Stimulated activated CD4-positive, alpha-beta T cell treated with anti-CD3 and anti-CD28 coated beads, Interleukin-1b, Interleukin-23, amount 100 ng/mL, for 4 hours (primary cell): ENCODE data around the gene MBD5.

Experiments
- DNase-seq, 2 donors: peaks; one replicate each; pipeline ENCODE4 v3.0.0-alpha.2; 2020; ENCODE audit warnings: low read depth in 2 of 2

MBD5 gene

DNA sequence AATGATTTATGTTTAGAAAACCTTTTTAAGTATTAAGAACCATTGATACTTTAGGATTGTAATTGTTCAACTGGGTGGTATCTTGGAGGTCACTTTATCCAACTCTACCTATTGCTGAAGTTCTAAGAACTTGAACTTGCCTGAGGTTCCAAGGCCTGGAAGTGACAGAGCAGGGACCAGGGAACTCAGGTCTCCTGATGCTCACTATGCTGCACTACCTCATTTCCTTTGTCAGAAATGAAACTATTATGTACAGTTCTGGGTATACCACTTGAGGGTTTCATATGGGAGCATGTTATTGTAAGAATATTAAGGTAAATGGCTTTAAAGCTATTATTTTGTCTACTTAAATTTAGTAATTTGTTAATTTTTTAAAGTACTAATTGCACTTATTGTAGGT lies 3.0 kb downstream of the MBD5 start:
- no peak for DNase-seq

DNA sequence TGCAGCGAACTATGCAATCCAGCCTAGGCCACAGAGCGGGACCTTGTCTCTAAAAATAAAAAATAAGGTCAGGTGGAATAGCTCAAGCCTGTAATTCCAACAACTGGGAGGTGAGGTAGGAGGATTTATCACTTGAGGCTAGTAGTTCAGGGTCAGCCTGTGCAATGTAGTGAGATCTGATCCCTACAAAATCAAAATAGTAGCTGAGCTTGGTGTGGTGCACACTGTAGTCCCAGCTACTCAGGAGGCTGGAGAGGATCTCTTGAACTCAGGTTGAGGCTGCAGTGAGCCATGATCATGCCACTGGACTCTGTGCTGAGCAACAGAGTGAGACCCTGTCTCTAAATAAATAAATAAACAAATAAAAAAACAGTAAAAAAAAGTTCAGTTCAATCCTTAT lies 5.7 kb downstream of the MBD5 start:
- DNase-seq = no peak

GRCh38 chr2:148027822-148028221 lies 6.9 kb downstream of the MBD5 start:
- DNase-seq = no peak

- DNase-seq = no peak
Measured at GRCh38 chr2:148028781-148029180, 7.9 kb downstream of the MBD5 start.

DNA sequence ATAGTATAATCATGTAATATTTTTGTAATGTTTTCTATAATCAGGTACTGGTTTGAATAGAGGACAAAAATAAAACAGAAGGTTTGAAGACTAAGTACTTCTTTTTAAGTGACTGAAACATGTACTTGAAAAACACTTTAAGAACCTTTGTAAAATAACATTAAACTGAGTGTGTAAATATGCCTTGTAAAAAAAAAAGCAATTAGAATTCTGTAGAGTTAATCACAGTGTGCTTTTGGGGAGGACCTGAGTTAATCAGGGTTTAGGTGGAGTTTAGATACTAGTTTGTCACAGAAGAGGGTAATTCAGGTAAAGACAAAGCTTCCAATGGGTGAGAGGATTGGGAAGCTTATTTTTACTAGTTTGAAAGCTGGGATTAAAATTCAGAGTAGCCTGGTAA lies 10.3 kb downstream of the MBD5 start:
- DNase-seq = no peak

DNA sequence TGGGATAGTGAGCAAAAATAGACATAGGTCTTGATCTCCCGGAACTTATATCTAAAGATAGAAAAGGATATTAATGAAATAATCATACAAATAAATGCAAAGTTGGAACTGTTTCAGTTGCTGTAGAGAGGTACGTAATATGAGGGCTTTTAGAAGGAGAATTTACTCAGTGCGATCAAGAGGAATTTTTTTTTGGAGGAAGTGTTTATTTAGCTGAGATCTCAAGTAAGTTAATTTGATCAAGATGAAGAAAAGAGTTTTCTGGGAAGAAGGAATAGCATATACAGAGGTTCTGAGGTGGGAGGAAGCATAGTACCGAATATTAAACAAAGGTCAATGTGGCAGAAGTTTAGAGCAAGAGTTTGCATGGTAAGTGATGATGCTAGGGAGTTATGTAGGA lies 11.3 kb downstream of the MBD5 start:
- DNase-seq = no peak

DNA sequence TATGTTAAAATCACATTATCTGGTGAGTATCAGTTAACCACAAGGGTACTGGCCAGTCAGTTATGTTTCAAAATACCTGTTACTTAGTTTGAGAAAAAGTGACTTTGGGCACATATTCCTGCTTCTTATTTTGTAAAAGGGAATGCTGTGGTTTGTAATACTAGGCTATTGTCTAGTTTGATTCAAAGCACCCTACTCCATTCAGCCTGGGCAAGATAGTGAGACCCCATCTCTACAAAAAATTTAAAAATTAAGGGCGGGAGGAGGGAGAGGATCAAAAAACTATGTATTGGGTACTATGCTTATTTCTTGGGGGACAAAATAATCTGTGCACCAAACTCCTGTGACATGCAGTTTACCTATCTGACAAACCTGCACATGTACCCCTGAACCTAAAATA lies 18.9 kb downstream of the MBD5 start:
- DNase-seq = no peak

DNA sequence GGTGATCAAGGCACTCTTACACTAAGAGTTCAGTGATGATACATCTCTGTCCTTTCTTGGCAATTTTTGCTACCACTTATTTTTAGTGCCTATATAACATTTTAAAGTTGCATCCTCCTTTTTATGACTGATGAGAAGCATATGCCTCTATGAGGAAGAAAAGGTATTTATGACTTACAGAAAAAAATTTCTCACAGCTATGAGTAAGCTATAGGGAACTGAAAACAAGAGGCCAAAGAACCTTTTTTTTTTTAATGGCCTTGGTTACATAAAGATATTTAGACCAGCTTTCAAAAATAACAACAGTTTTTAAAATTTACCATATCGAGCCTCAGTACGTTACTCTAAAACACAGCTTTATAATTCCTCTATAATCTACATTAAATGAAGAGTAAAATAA lies 21.3 kb downstream of the MBD5 start:
- DNase-seq = no peak

DNA sequence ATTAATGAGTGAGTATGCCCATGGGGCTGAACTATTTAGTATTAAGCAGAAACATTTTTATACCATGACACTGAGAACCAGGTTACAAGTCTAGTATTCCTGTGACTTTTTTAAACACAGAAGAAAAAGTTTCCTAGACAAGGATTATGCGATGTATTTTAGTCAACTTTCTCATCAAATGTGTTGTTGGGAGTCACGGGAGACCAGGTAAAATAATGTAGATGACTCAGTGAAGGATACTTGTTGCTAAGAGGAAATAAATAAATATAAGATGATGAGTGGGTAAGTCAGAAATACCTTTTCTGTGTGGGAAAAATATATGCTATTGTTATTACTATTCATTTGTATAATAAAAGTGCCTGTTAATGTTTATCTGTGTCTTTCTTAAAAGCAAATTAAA lies 23.4 kb downstream of the MBD5 start:
- no peak for DNase-seq

DNA sequence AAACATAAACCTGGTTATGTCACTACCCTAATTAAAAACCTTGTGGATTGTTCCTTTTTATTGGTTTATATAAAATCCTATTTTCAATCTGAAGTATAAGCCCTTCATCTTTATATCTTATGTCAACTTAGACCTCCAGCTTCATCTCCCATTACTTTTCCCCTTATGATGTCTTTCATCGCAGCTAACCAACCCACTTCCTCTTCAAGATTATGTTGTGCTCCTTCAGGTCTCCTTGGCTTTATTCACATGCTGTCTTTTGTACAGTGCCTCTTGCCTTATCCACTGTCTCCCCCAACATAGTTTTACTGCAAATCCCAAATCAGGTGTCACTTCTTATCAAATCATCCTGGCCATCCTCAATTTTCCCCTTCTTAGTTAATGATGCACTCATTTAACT lies 25.9 kb downstream of the MBD5 start:
- DNase-seq = no peak

DNA sequence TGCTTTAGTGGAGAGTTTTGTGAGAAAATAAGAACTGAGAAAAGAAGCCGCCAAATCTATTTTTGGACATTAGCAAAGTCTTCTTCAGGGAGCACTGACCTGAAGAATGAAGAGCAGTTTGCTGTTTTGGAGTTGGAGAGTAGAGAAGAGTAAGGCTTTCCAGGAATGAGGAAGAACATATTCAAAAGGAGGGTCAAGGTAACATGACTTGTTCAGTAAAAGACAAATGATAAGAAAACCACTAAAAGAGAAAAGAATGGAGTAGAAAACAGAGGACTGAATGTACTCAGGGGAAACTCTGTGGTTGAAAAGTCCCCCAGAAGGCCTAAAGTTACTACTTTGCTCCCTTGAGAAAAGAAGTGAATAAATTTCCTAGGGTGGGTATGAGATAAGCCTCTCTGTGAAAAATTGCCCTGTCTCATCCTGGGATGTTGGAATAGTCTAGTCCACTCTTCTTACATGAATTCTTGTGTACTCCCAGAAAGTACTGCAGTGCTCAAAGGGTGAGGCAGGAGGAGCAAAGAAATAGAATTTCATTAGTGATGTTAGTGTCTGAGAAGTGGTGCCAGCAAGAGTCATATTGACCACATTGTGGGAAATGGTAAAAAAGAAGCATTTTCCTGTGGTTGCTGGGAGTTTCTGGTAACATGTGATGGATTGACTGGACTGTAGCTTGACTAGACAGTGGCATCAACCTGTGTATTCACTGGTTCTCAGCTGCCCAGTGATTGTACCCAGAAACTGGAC lies 27.8 kb downstream of the MBD5 start:
- DNase-seq = no peak

GRCh38 chr2:148049284-148049683 lies 28.4 kb downstream of the MBD5 start:
- no peak for DNase-seq

- DNase-seq = no peak
Measured at GRCh38 chr2:148052687-148053086, 31.8 kb downstream of the MBD5 start.

DNA sequence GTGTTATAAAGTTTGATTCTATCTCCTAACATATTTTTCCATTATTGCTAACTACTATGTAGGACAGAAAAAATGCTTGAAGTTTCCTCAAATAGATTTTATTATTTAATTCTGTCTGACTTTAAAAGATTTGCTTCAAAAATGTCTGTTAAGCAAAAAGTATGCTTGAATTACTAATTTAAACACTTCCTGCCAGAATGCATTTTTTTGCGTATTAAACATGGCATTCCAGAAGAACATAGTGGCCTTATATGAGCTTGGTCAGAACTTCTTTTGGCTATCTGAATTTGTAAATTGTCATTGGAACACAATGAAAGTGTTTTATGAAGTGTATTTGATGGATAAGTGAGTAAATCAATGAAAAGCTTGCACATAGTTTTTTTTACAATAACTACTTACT lies 37.8 kb downstream of the MBD5 start:
- DNase-seq = no peak

- no peak for DNase-seq
Measured at GRCh38 chr2:148063633-148064032, 42.7 kb downstream of the MBD5 start.

DNA sequence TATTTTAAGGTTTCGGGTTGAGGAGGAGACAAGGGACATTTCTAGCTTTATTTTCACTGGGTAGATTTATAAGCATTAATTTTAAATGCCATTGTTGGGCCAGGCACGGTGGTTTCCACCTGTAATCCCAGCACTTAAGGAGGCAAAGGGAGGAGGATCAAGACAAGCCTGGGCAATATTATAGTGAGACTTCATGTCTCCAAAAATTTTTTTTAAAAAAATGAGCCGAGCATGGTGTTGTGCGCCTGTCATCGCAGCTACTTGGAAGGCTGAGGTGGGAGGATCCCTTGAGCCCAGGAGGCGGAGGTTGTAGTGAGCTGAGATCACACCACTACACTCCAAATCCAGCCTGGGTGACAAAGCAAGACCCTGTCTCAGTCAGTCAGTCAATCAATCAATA lies 45.0 kb downstream of the MBD5 start:
- no peak for DNase-seq

DNA sequence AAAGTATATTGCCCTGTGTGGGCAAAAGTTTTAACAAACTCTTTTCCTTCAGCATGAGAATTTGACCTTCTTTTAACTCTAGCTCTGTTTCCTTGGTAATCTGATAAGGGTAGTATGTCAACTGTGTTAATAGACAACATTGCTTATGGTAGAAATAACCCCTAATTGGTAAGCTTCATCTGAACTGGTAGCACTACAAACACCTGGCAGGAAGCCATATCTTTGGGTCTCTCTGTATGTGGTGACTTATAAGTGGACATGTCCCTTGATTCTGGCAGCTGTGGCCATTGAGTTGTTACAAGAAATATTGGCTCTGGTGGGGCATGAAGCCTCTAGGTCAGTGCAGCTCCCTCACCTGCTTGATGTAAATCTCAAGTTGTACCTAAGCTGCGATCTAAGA lies 46.9 kb downstream of the MBD5 start:
- DNase-seq = no peak

- DNase-seq = no peak
Measured at GRCh38 chr2:148071351-148071750, 50.5 kb downstream of the MBD5 start.

DNA sequence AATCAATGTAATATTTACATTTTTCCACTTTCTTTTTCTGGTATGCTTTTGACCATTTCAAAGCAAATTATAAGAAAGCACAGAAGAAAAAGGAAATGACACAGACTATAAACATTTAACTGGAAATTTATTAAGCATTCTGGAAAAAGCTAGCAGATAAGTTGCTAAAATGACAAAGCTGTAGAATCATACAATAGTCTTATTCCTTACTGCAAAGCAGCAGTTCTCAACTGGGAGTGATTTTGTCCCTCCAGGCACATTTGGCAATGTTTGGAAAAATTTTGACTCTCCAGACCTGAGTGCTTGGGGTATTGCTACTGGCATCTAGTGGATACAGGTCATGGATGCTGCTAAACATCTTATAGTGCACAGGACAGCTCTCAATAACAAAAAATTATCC lies 75.1 kb downstream of the MBD5 start:
- DNase-seq = no peak

GRCh38 chr2:148102641-148103040 lies 81.8 kb downstream of the MBD5 start:
- DNase-seq = no peak

DNA sequence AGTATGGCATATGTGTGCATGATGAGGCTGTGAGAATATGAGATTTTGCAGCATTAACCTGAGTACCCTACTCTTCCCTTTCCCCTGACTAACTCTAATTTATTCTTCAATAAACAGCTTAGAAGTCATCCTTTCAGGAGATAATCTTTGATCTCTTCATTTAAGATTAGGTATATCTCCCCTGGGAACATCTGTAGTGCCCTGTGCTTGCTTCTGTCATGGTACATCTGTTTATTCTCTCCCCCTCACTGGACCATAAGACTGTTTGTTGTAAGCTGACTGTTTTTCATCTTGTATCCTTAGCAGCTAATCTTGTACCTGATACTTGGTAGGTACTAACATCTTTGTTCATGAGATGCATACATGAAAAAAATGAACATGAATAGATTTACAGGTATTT lies 83.1 kb downstream of the MBD5 start:
- no peak for DNase-seq

DNA sequence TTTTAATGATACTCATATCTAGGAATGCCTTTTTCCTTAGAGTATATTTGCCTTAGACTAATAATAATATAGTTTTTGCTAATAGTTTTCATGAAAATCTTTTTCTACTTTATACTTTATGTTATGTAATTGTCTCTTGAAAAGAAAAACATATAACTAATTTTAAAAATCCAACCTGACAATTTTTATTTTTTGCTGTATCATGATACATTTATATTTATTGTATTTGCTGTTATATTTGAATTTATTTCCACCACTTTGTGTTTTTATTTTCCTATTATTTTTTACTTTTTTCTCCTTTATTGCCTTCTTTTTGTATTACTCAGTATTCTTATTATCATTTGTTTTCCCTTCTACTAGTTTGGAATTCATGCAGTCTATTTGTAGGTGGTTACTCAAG lies 85.4 kb downstream of the MBD5 start:
- no peak for DNase-seq

- no peak for DNase-seq
Measured at GRCh38 chr2:148108385-148108784, 87.5 kb downstream of the MBD5 start.

GRCh38 chr2:148110184-148110583 lies 89.3 kb downstream of the MBD5 start:
- DNase-seq = no peak
